ENCODE measurements around the gene HMSD. TPM values are rescaled to one million over a fixed set of nuclear protein-coding genes. Genes with fewer than 3 reads are reported as not detected.

The HMSD gene
- total RNA-seq, 1 donor from 2014 or later = not detected

DNA sequence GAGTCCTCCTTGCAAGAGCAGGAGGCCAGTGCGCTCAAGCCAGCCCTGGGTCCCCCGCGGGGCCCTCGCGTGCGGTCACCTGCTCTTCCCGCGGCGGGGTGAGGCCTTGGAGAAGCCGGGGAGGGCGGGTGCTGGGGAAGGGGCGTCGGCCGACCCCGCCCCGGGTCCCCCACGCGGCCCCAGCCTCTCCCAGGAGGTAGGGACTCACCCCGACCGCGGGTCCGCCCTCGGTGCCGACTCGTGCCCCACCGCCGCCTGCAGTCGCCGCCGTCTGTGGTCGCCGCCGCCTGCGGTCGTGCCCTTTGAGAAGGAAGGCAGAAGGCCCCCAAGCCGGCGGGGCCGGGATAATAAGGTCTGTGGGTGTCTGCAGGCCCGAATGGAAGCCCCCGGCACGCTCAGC lies 53.5 kb downstream of the HMSD start:
- Histone ChIP-seq H3K36me3 (ENCODE audit: control insufficient read depth, insufficient read depth, low read length) (no peaks in the 10 kb centered on the region), H3K27me3 (ENCODE audit: control insufficient read depth, insufficient read depth, low read length) (peaks cover 3% of the 10 kb centered on the region), H3K4me3 (ENCODE audit: low read depth, low read length) (no peak overlapping the region)
- no peak for DNase-seq (ENCODE audit: low read depth)
- TF ChIP-seq, protein P1, sequence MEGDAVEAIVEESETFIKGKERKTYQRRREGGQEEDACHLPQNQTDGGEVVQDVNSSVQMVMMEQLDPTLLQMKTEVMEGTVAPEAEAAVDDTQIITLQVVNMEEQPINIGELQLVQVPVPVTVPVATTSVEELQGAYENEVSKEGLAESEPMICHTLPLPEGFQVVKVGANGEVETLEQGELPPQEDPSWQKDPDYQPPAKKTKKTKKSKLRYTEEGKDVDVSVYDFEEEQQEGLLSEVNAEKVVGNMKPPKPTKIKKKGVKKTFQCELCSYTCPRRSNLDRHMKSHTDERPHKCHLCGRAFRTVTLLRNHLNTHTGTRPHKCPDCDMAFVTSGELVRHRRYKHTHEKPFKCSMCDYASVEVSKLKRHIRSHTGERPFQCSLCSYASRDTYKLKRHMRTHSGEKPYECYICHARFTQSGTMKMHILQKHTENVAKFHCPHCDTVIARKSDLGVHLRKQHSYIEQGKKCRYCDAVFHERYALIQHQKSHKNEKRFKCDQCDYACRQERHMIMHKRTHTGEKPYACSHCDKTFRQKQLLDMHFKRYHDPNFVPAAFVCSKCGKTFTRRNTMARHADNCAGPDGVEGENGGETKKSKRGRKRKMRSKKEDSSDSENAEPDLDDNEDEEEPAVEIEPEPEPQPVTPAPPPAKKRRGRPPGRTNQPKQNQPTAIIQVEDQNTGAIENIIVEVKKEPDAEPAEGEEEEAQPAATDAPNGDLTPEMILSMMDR (IDR thresholded peaks at IDR 0.05; ENCODE audit: insufficient read depth, low read length, poor library complexity, severe bottlenecking) = no peak

DNA sequence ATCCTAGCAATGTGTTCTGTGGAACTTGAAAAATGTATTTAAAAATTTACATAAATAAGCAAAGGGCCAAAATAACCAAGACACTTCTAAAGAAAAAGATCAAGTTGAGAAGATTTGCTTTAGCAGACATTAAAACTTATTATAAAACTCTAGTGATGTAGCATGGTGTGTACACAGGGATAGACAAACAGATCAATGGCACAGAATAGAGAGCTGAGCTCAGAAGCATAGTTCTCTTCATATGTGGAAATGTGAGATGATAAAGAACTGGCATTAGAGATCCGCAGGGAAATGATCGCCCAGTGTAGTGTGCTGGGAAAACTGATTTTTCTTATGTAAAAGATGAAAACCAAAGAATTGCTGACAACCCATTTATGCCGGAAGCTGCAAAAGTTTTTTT lies 60.2 kb downstream of the HMSD start:
- no peak overlapping the region for H3K4me3 ChIP-seq (ENCODE audit: low read depth, low read length)
- no peaks in the 10 kb centered on the region for H3K36me3 ChIP-seq (ENCODE audit: control insufficient read depth, insufficient read depth, low read length)
- no peak for DNase-seq (ENCODE audit: low read depth)
- H3K27me3 ChIP-seq (ENCODE audit: control insufficient read depth, insufficient read depth, low read length) = no peaks in the 10 kb centered on the region
- TF ChIP-seq, protein P1 (IDR thresholded peaks at IDR 0.05; ENCODE audit: insufficient read depth, low read length, poor library complexity, severe bottlenecking) = no peak

Other genes with a start within 250 kb of the HMSD start
- not detected in 2 replicates for gene SERPINB11, start 246.3 kb upstream of the HMSD start, total RNA-seq
- gene SERPINB7, start 173.9 kb upstream of the HMSD start, total RNA-seq = 2.2 and 3.1 TPM in 2 replicates
- gene SERPINB2, start 61.6 kb upstream of the HMSD start, total RNA-seq = 3.3 and 4.1 TPM in 2 replicates
- gene SERPINB10, start 41.3 kb upstream of the HMSD start, total RNA-seq = not detected in 2 replicates
- gene SERPINB8, start 20.8 kb downstream of the HMSD start, total RNA-seq = 22.5 and 23.6 TPM in 2 replicates
- not detected in 2 replicates for gene LINC00305, start 199.8 kb downstream of the HMSD start, total RNA-seq